Right lobe of liver (tissue), 6 donors: ENCODE measurements around the gene RPL3. TPM values are rescaled to one million over a fixed set of nuclear protein-coding genes. Genes with fewer than 3 reads are reported as not detected.
"Not testable (repeated sequence)": the region's sequence is repeated elsewhere in the genome, so short reads cannot be mapped to it uniquely, and the experiment has no call there.

Source experiments
- ATAC-seq, 4 donors: fragments of 200-7000 bp; cut with Tn5 transposase; one replicate each; pipeline ENCODE4 v1.9.1; 2020; ENCODE audit warnings: mild to moderate bottlenecking in 4 of 4, moderate library complexity in 4 of 4
- DNase-seq, 3 donors: peaks; one replicate each; pipeline ENCODE4 v3.0.0-alpha.2; 2020
- H3K27ac ChIP-seq, 3 donors: fragments of 200-600 bp; one replicate each; pipeline ENCODE4 v1.8.0; 2022
- H3K27me3 ChIP-seq, 2 donors: fragments of 200-600 bp; one replicate each; pipeline ENCODE4 v1.8.0; 2022
- H3K36me3 ChIP-seq, 4 donors: fragments of 200-600 bp; sonication (generic) in 1 of 4; one replicate each; pipeline versions ENCODE4 v1.5.1 to v1.8.0; 2017 to 2022; ENCODE audit warnings: control low read depth in 1 of 4
- H3K4me1 ChIP-seq, 4 donors: fragments of 200-600 bp; sonication (generic) in 1 of 4; one replicate each; pipeline versions ENCODE4 v1.5.1 to v1.8.0; 2017 to 2022; ENCODE audit warnings: control low read depth in 1 of 4
- H3K4me3 ChIP-seq, 3 donors: fragments of 200-600 bp; one replicate each; pipeline ENCODE4 v1.8.0; 2022
- H3K9me3 ChIP-seq, 4 donors: fragments of 200-600 bp; sonication (generic) in 1 of 4; one replicate each; pipeline versions ENCODE4 v1.5.1 to v1.8.0; 2017 to 2022; ENCODE audit warnings: control low read depth in 1 of 4
- CTCF ChIP-seq, 4 donors: fragments of 200-600 bp in 3 of 4; fragments of 450-650 bp in 1 of 4; IDR thresholded peaks; one replicate each; pipeline versions ENCODE4 v1.5.1 to v1.8.0; 2016 to 2022; ENCODE audit warnings: antibody characterized with exemption in 4 of 4, mild to moderate bottlenecking in 2 of 4
- POLR2A ChIP-seq: fragments of 450-650 bp; IDR thresholded peaks from one replicate; pipeline ENCODE4 v1.6.1; 2017; ENCODE audit warnings: antibody characterized with exemption, mild to moderate bottlenecking
- WGBS: methylation state at CpG from one replicate; pipeline ENCODE4 v1.1.6; 2018; ENCODE audit warnings: low coverage, low lambda C conversion rate; ENCODE audit not compliant: insufficient coverage; ENCODE audit errors: missing lambda C conversion rate; 5-methylcytosine and 5-hydroxymethylcytosine counted together
- intact Hi-C, 2 donors: fragments of 100-400 bp; cut with DNase I; formaldehyde crosslinking; loops; one replicate each; pipeline versions ENCODE4 v1.11.2 to v1.14.1; 2022
- total RNA-seq, 6 experiments: library from RNA; depleted of rRNA in 2 of 6; stranded (reverse); fragments of >200 nt in 2 of 6; fragmentation: NEBNext Ultra II Directional in 3 of 6; extraction: Animal tissue kit (Norgen Biotek cat#: 25700) in 3 of 6; gene quantifications; one replicate each; pipeline versions ENCODE4 v1.1.0 to v1.2.4, GENCODE V29; 2016 to 2023
- donor health status: DM: no; HTN: yes; CAD: no.
- donor health status: DM: no; HTN: no; CAD: no.
- donor health status: DM: no; HTN: no; CAD: no.
- donor health status: DM: no; HTN: yes; CAD: no.
- donor health status: DM: no; HTN: yes; CAD: no.

Gene RPL3
- total RNA-seq, 6 experiments from 2014 or later: 648 to 905 (median 743) TPM

- H3K4me3 ChIP-seq: no peak overlapping the region
- H3K9me3 ChIP-seq: no peaks in the 10 kb centered on the region
- DNase-seq: no peak
- no peaks in the 10 kb centered on the region for H3K36me3 ChIP-seq
- ATAC-seq: no peak
- H3K27me3 ChIP-seq: no peaks in the 10 kb centered on the region
- intact Hi-C loops: no loop called here
- no peaks in the 10 kb centered on the region for H3K4me1 ChIP-seq
- WGBS: 71% methylated on average over 9 of the region's 9 CpGs
- no peak overlapping the region for H3K27ac ChIP-seq
- TF ChIP-seq CTCF (IDR thresholded peaks at IDR 0.05) (no peak), POLR2A (no peak)
Observed at GRCh38 chr22:39359659-39360195, 40.3 kb upstream of the RPL3 start.

GRCh38 chr22:39358197-39358596 lies 38.8 kb upstream of the RPL3 start:
- H3K27ac ChIP-seq, H3K27me3 ChIP-seq, DNase-seq, H3K4me3 ChIP-seq, H3K9me3 ChIP-seq, ATAC-seq, H3K4me1 ChIP-seq, intact Hi-C loops, H3K36me3 ChIP-seq: not testable (repeated sequence)
- 79% methylated on average over 5 of the region's 17 CpGs for WGBS

- H3K36me3 ChIP-seq, DNase-seq, H3K9me3 ChIP-seq, H3K27ac ChIP-seq, intact Hi-C loops, H3K27me3 ChIP-seq, H3K4me1 ChIP-seq, ATAC-seq, H3K4me3 ChIP-seq: not testable (repeated sequence)
- WGBS: 100% methylated on average over 1 of the region's 53 CpGs
Observed at GRCh38 chr22:39357110-39358108, 38.0 kb upstream of the RPL3 start.

- TF ChIP-seq CTCF (IDR thresholded peaks at IDR 0.05) (no peak), POLR2A (no peak)
- WGBS: 90% methylated on average over 3 of the region's 5 CpGs
- Histone ChIP-seq H3K9me3 (no peaks in the 10 kb centered on the region), H3K27me3 (no peaks in the 10 kb centered on the region), H3K4me3 (no peak overlapping the region), H3K36me3 (no peaks in the 10 kb centered on the region), H3K4me1 (no peaks in the 10 kb centered on the region), H3K27ac (no peak overlapping the region)
- intact Hi-C loops: no loop called here
- DNase-seq (no peak), ATAC-seq (no peak)
Observed at GRCh38 chr22:39356464-39356863, 37.0 kb upstream of the RPL3 start.

GRCh38 chr22:39355805-39356204 lies 36.4 kb upstream of the RPL3 start:
- intact Hi-C loops: not testable (repeated sequence)

GRCh38 chr22:39355080-39355479 lies 35.7 kb upstream of the RPL3 start:
- intact Hi-C loops: no loop called here
- WGBS: 73% methylated on average over 3 of the region's 12 CpGs
- Histone ChIP-seq H3K27ac (no peak overlapping the region), H3K4me1 (peaks cover 0 to 3% (median 0%) of the 10 kb centered on the region in 4 donors), H3K4me3 (no peak overlapping the region), H3K27me3 (no peaks in the 10 kb centered on the region), H3K36me3 (no peaks in the 10 kb centered on the region), H3K9me3 (no peaks in the 10 kb centered on the region)
- DNase-seq (no peak), ATAC-seq (no peak)
- TF ChIP-seq POLR2A: no peak
- TF ChIP-seq CTCF (IDR thresholded peaks at IDR 0.05): no peak

More at GRCh38 chr22:39355805-39356204, 36.4 kb upstream of the RPL3 start:
- not testable (repeated sequence) for H3K4me3 ChIP-seq, DNase-seq, ATAC-seq, H3K36me3 ChIP-seq, H3K27ac ChIP-seq, H3K27me3 ChIP-seq, H3K4me1 ChIP-seq, H3K9me3 ChIP-seq
- 86% methylated on average over 4 of the region's 14 CpGs for WGBS
